ENCODE data around the gene SV2C.

DNA sequence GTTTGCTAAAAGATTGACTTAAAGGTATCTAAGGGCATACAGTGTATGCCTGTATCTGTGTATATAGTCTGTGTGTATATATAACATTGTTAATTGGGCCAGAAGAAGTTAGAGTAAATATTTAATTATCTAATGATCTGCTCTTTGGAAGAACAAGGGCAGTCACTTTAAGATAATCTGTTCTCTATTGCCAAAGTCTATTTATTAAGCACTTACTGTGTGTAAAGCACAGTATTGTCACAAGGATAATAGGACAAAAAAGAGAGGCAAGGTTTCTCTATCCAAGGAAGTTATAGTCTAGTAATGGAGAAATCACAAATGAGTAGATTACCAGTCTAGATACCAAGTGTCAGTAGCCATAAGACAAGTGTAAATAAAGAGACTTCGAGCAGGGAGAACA lies 51.5 kb downstream of the SV2C start:
- TF ChIP-seq, protein P1, sequence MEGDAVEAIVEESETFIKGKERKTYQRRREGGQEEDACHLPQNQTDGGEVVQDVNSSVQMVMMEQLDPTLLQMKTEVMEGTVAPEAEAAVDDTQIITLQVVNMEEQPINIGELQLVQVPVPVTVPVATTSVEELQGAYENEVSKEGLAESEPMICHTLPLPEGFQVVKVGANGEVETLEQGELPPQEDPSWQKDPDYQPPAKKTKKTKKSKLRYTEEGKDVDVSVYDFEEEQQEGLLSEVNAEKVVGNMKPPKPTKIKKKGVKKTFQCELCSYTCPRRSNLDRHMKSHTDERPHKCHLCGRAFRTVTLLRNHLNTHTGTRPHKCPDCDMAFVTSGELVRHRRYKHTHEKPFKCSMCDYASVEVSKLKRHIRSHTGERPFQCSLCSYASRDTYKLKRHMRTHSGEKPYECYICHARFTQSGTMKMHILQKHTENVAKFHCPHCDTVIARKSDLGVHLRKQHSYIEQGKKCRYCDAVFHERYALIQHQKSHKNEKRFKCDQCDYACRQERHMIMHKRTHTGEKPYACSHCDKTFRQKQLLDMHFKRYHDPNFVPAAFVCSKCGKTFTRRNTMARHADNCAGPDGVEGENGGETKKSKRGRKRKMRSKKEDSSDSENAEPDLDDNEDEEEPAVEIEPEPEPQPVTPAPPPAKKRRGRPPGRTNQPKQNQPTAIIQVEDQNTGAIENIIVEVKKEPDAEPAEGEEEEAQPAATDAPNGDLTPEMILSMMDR (IDR thresholded peaks at IDR 0.05; ENCODE audit: borderline replicate concordance, extremely low read depth, low read length, poor library complexity, severe bottlenecking), result no peak
- TF ChIP-seq EZH2 (IDR thresholded peaks at IDR 0.05; ENCODE audit: borderline replicate concordance, low read depth, low read length, severe bottlenecking), result no peak
